ENCODE measurements around the gene ACTR10. TPM values are rescaled to one million over a fixed set of nuclear protein-coding genes. Genes with fewer than 3 reads are reported as not detected.

ACTR10 gene
- 10 to 100 TPM; 47.2 to 72.0 (median 59.0) TPM for total RNA-seq

GRCh38 chr14:58199726-58200479 is at the start of gene ACTR10:
ACTR10 (plus strand) TSS chr14:58200149; CDS start chr14:58200218, 69 bp downstream.
- DNase-seq (ENCODE audit: low spot score in 2 of 2): peak; percentile 77 to 96
- WGBS, 2 donors: 0 to 1% methylated on average over 31 to 63 of the region's 78 CpGs
- H3K4me3 ChIP-seq (ENCODE audit: low read depth, poor library complexity, severe bottlenecking): peak within 1 kb of the TSS; percentile 61
- TF ChIP-seq, protein P1, sequence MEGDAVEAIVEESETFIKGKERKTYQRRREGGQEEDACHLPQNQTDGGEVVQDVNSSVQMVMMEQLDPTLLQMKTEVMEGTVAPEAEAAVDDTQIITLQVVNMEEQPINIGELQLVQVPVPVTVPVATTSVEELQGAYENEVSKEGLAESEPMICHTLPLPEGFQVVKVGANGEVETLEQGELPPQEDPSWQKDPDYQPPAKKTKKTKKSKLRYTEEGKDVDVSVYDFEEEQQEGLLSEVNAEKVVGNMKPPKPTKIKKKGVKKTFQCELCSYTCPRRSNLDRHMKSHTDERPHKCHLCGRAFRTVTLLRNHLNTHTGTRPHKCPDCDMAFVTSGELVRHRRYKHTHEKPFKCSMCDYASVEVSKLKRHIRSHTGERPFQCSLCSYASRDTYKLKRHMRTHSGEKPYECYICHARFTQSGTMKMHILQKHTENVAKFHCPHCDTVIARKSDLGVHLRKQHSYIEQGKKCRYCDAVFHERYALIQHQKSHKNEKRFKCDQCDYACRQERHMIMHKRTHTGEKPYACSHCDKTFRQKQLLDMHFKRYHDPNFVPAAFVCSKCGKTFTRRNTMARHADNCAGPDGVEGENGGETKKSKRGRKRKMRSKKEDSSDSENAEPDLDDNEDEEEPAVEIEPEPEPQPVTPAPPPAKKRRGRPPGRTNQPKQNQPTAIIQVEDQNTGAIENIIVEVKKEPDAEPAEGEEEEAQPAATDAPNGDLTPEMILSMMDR (IDR thresholded peaks at IDR 0.05): no peak
- no peak for TF ChIP-seq POLR2A (IDR thresholded peaks at IDR 0.05)
- intact Hi-C loops (cut with DNase I; ENCODE audit: low total_unique reads): no loop called here

DNA sequence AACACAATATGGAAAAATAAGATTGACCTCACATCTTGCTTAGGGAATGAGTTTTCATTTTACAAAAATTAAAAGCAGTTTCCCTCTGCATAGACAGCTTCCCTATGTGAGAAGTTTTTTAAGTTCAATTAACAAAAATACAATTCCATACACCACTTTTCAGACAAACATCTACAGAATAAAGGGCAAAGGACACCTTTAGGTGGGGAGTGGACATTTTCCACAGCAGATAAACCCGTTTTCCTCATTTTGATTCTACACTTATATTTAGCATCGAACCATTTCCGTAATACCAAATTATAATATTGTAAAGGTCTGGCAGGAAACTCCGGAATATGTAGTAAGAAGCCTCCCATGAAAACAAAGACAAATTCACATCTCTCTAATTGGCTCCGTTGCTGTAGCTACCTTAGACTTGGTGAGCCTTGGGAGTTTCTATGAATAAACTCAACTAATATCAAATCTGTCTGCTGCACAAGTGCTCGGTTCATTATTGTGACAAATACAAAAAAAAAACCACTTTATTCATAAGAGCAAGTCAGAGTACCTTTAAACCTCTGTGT is 49.6 kb upstream of the ACTR10 start:
- intact Hi-C loops (cut with DNase I; ENCODE audit: low total_unique reads): no loop called here
- TF ChIP-seq, protein P1 (IDR thresholded peaks at IDR 0.05): no peak
- TF ChIP-seq POLR2A (IDR thresholded peaks at IDR 0.05): no peak
- DNase-seq (ENCODE audit: low spot score in 2 of 2): no peak
- H3K4me3 ChIP-seq (ENCODE audit: low read depth, poor library complexity, severe bottlenecking): no peak overlapping the region
- WGBS, 2 donors: 81 to 86% methylated on average over 6 of the region's 6 CpGs

- DNase-seq (ENCODE audit: low spot score in 2 of 2): no peak
- 1 to 2% methylated on average over 33 to 56 of the region's 56 CpGs for WGBS, 2 donors
- TF ChIP-seq POLR2A (IDR thresholded peaks at IDR 0.05): no peak
- TF ChIP-seq, protein P1 (IDR thresholded peaks at IDR 0.05): no peak
- intact Hi-C loops (cut with DNase I; ENCODE audit: low total_unique reads): no loop called here
- peak overlapping the region; percentile 81 for H3K4me3 ChIP-seq (ENCODE audit: low read depth, poor library complexity, severe bottlenecking)
Measured at GRCh38 chr14:58151133-58152013, 48.6 kb upstream of the ACTR10 start.

DNA sequence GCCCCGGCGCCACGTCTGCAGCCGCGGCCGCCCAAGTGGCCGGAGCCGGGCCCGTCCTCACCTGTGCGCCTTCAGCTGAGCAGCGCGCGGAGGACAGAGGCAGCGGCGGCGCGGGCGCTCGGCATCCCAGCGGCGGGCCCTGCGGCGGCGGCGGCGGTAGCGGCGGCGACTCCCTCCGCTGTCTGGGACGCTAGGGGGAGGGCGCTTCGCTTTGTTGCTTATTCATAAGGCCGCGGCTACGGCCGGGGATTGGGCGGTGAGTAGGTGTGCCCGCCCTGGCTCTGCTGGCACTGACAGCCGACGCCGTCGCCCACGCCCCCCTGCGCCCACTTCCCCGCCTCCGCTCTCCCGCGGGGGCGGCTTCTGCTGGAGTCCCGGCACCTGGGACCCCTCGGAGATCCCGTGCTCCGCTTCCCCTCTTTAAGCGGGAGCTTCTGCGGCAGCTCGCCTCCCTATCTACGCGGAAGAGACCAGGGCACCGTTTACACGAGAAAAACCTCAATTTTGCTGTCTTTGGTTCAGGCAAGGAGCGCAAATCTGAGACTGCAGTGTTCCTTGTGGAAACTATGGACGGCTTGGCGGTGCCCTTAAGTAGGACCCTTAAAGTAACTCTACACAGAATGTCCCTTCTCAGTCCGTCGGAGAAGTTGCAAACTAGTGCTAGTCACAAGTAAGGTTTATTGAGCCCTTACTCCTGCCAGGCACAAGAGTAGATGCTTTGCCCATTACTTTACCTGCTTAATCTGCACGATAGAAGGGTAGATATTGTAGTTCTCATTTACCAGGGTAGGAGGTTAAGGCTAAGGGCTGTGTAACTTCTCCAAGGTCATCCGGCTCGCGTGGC is 47.7 kb upstream of the ACTR10 start, which contains the start of gene ARMH4:
Gene ARMH4, minus strand, starts transcription at position 200 of the 844 bp plus-strand sequence. CDS start 12,855 bp downstream, outside the sequence.
- 2% methylated on average over 26 to 30 of the region's 70 CpGs for WGBS, 2 donors
- intact Hi-C loops (cut with DNase I; ENCODE audit: low total_unique reads): no loop called here
- no peak for TF ChIP-seq POLR2A (IDR thresholded peaks at IDR 0.05)
- TF ChIP-seq, protein P1 (IDR thresholded peaks at IDR 0.05): no peak
- DNase-seq (ENCODE audit: low spot score in 2 of 2): peak; percentile 71 to 94
- H3K4me3 ChIP-seq (ENCODE audit: low read depth, poor library complexity, severe bottlenecking): peak within 1 kb of the TSS; percentile 81

DNA sequence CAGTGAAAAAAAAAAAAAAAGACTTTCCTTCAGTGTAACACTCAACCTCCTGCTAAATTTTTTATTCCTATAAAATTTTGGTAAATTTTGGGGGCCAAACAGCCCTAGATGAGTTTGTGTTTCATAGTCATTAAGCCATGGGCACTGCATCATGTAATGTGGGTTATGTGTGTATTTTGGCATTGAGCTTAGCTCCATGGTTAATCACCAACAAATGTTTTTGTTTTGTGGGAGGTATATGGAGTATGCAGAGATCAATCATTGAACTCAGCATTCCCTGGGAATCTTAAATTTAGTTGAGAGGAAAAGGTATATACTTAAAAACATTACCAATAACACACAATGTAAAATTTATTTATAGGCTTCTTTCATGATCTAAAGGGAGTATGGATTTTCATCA is 39.4 kb upstream of the ACTR10 start:
- intact Hi-C loops (cut with DNase I; ENCODE audit: low total_unique reads): no loop called here
- no peak for DNase-seq (ENCODE audit: low spot score in 2 of 2)
- H3K4me3 ChIP-seq (ENCODE audit: low read depth, poor library complexity, severe bottlenecking): no peak overlapping the region
- TF ChIP-seq, protein P1 (IDR thresholded peaks at IDR 0.05): no peak
- no peak for TF ChIP-seq POLR2A (IDR thresholded peaks at IDR 0.05)
